H1 (cell line): ENCODE results near the gene KCNIP3. TPM values are rescaled to one million over a fixed set of nuclear protein-coding genes. Genes with fewer than 3 reads are reported as not detected.

Experiments
- ATF2 ChIP-seq: IDR thresholded peaks from 2 replicates; pipeline ENCODE4 v1.6.1; 2012; ENCODE audit warnings: low read length, inconsistent platforms
- CEBPB ChIP-seq: IDR thresholded peaks from 2 replicates; pipeline ENCODE4 v1.6.1; 2012; ENCODE audit warnings: low read depth, low read length
- CREB1 ChIP-seq: IDR thresholded peaks from 2 replicates; pipeline ENCODE4 v1.6.1; 2012; ENCODE audit warnings: inconsistent platforms
- SP1 ChIP-seq: IDR thresholded peaks from 2 replicates; pipeline ENCODE4 v1.6.1; 2011; ENCODE audit warnings: low read depth, low read length
- TEAD4 ChIP-seq: IDR thresholded peaks from 2 replicates; pipeline ENCODE4 v1.6.1; 2012; ENCODE audit warnings: low read depth, low read length, inconsistent platforms, mixed read lengths
- polyA plus RNA-seq, 7 experiments: library from polyadenylated mRNA; depleted of rRNA in 3 of 7; stranded (reverse) in 5 of 7; unstranded in 2 of 7; fragments of >200 nt in 5 of 7; fragments of 200-250 nt in 2 of 7; gene quantifications; 1 replicate in 5 of 7; 2 replicates in 1 of 7; 4 replicates in 1 of 7; pipeline versions ENCODE4 v1.2.1 to v1.2.3, GENCODE V29; 2011 to 2013; ENCODE audit warnings: missing spikeins in 2 of 7, mixed read lengths in 2 of 7
- total RNA-seq: library from RNA; stranded (reverse); fragmentation: NEBNext Ultra II Directional; extraction: Animal tissue kit (Norgen Biotek cat#: 25700); gene quantifications from 2 replicates; pipeline ENCODE4 v1.2.1, GENCODE V29; 2021

KCNIP3 gene
- total and polyA plus RNA-seq, 2 of the 8 experiments (the other 6 are each of a cell fraction or from before 2014, with no cell fraction given) = 0.33 to 1.9 TPM

- TF ChIP-seq ATF2 (no peak), CEBPB (no peak), SP1 (no peak), TEAD4 (no peak), CREB1 (no peak)
- TF ChIP-seq, all 59 proteins: peak for 0
Measured at GRCh38 chr2:95380731-95381130, 83.6 kb downstream of the KCNIP3 start (continued).
